H1 (cell line): ENCODE results near the gene CXADR. TPM values are rescaled to one million over a fixed set of nuclear protein-coding genes. Genes with fewer than 3 reads are reported as not detected.

ENCODE experiments used
- CTCF ChIA-PET: fragments of 300-600 bp; sonication (Branson Sonifier 250); formaldehyde crosslinking; loops from one replicate; lab custom pipeline; 2021; ENCODE audit not compliant: partially characterized antibody; lab: Charles Lee
- POLR2A ChIA-PET: fragments of 300-600 bp; sonication (Branson Sonifier 250); formaldehyde crosslinking; loops from one replicate; lab custom pipeline; 2021; ENCODE audit warnings: inconsistent platforms; ENCODE audit not compliant: partially characterized antibody; lab: Charles Lee
- DNase-seq, 2 experiments: peaks; one replicate each; pipeline versions ENCODE4 v3.0.0 to v3.0.0-alpha.2; 2010 to 2022; ENCODE audit warnings: low spot score in 2 of 2, low read depth in 1 of 2, mixed read lengths in 1 of 2
- FAIRE-seq: peaks from 2 replicates; lab custom pipeline; 2011; peaks lifted over from hg19 to GRCh38; lab: Jason Lieb, UNC
- H2AFZ ChIP-seq: 2 replicates; pipeline ENCODE4 v1.8.1; 2012; ENCODE audit warnings: low read length, inconsistent platforms
- H2AK5ac ChIP-seq: 2 replicates; pipeline ENCODE4 v1.6.1; 2013; ENCODE audit warnings: low read depth, low read length
- H2BK120ac ChIP-seq: replicated peaks from 2 replicates; pipeline ENCODE3; 2013; ENCODE audit warnings: low read depth, low read length, inconsistent platforms
- H2BK12ac ChIP-seq: 2 replicates; pipeline ENCODE4 v1.6.1; 2013; ENCODE audit warnings: low read depth, low read length
- H2BK15ac ChIP-seq: 2 replicates; pipeline ENCODE4 v1.6.1; 2013; ENCODE audit warnings: low read length
- H2BK20ac ChIP-seq: 2 replicates; pipeline ENCODE4 v1.6.1; 2013; ENCODE audit warnings: low read length
- H2BK5ac ChIP-seq: 2 replicates; pipeline ENCODE4 v1.6.1; 2013; ENCODE audit warnings: low read depth, low read length
- H3K14ac ChIP-seq: 2 replicates; pipeline ENCODE4 v1.6.1; 2013; ENCODE audit warnings: inconsistent platforms; ENCODE audit not compliant: insufficient read length
- H3K18ac ChIP-seq: 2 replicates; pipeline ENCODE4 v1.6.1; 2013; ENCODE audit warnings: low read length; ENCODE audit errors: extremely low read depth
- H3K23ac ChIP-seq: 2 replicates; pipeline ENCODE4 v1.6.1; 2013; ENCODE audit warnings: inconsistent platforms; ENCODE audit not compliant: insufficient read length
- H3K23me2 ChIP-seq: 2 replicates; pipeline ENCODE4 v1.6.1; 2013; ENCODE audit warnings: low read depth, low read length
- H3K27ac ChIP-seq: 2 replicates; pipeline ENCODE4 v1.6.1; 2011; ENCODE audit warnings: low read depth, low read length, inconsistent platforms
- H3K27me3 ChIP-seq, 4 experiments: replicated peaks in 1 of 4; 1 replicate in 1 of 4; 2 replicates in 3 of 4; pipeline versions ENCODE4 v1.6.1 to v1.8.1; 2011 to 2013; ENCODE audit warnings: low read length in 3 of 4, mild to moderate bottlenecking in 3 of 4, inconsistent platforms in 2 of 4, mixed read lengths in 2 of 4, moderate library complexity in 1 of 4; ENCODE audit not compliant: control insufficient read depth in 3 of 4, insufficient read depth in 3 of 4; ENCODE audit errors: extremely low read depth in 1 of 4
- H3K36me3 ChIP-seq, 4 experiments: 2 replicates each; pipeline versions ENCODE4 v1.6.1 to v1.8.1; 2011 to 2013; ENCODE audit warnings: mild to moderate bottlenecking in 4 of 4, low read length in 3 of 4, moderate library complexity in 2 of 4, control low read depth in 1 of 4, inconsistent platforms in 1 of 4; ENCODE audit not compliant: insufficient read depth in 4 of 4, control insufficient read depth in 2 of 4
- H3K4ac ChIP-seq: replicated peaks from 2 replicates; pipeline ENCODE3; 2013; ENCODE audit warnings: low read length, low read depth, mixed read lengths, inconsistent platforms; ENCODE audit not compliant: insufficient read length
- H3K4me1 ChIP-seq, 4 experiments: replicated peaks in 1 of 4; 1 replicate in 1 of 4; 2 replicates in 3 of 4; pipeline versions ENCODE4 v1.6.1 to v1.8.1; 2011 to 2013; ENCODE audit warnings: low read length in 3 of 4, inconsistent platforms in 2 of 4, mixed read lengths in 1 of 4; ENCODE audit not compliant: insufficient read depth in 4 of 4, control insufficient read depth in 3 of 4
- H3K4me2 ChIP-seq, 2 experiments: 2 replicates each; pipeline versions ENCODE4 v1.6.1 to v1.8.1; 2011 to 2013; ENCODE audit warnings: low read depth in 2 of 2, low read length in 2 of 2, control low read depth in 1 of 2, inconsistent platforms in 1 of 2, mild to moderate bottlenecking in 1 of 2; ENCODE audit not compliant: insufficient read depth in 1 of 2
- H3K4me3 ChIP-seq, 4 experiments: fragments of 200-600, 300-600 bp in 1 of 4; sonication (generic), shearing (Covaris generic), sonication (Bioruptor Twin) in 1 of 4; 2 replicates each; pipeline versions ENCODE4 v1.5.1 to v1.8.1; 2011 to 2016; ENCODE audit warnings: low read length in 4 of 4, low read depth in 3 of 4, control low read depth in 2 of 4, inconsistent platforms in 2 of 4, mild to moderate bottlenecking in 2 of 4, mixed read lengths in 1 of 4, moderate library complexity in 1 of 4; ENCODE audit not compliant: insufficient read depth in 2 of 4; ENCODE audit errors: extremely low read depth in 1 of 4
- H3K56ac ChIP-seq: replicated peaks from 2 replicates; pipeline ENCODE3; 2013; ENCODE audit warnings: low read depth, mild to moderate bottlenecking, mixed read lengths, low read length, inconsistent platforms; ENCODE audit not compliant: insufficient read length
- H3K79me1 ChIP-seq: 2 replicates; pipeline ENCODE4 v1.6.1; 2013; ENCODE audit warnings: low read depth, low read length, control low read depth
- H3K79me2 ChIP-seq, 2 experiments: 2 replicates each; pipeline versions ENCODE4 v1.6.1 to v1.8.1; 2012 to 2013; ENCODE audit warnings: low read length in 2 of 2, mild to moderate bottlenecking in 2 of 2, inconsistent platforms in 1 of 2; ENCODE audit not compliant: insufficient read depth in 2 of 2, control insufficient read depth in 1 of 2
- H3K9ac ChIP-seq, 4 experiments: replicated peaks in 1 of 4; 1 replicate in 1 of 4; 2 replicates in 3 of 4; pipeline versions ENCODE4 v1.6.1 to v1.8.1; 2011 to 2013; ENCODE audit warnings: low read depth in 3 of 4, low read length in 3 of 4, control low read depth in 2 of 4, mild to moderate bottlenecking in 2 of 4, moderate library complexity in 2 of 4, inconsistent platforms in 1 of 4; ENCODE audit errors: extremely low read depth in 1 of 4
- H3K9me3 ChIP-seq, 2 experiments: 2 replicates each; pipeline versions ENCODE4 v1.6.1 to v1.8.1; 2012 to 2013; ENCODE audit warnings: mild to moderate bottlenecking in 2 of 2, moderate library complexity in 2 of 2, control low read depth in 1 of 2, inconsistent platforms in 1 of 2, low read depth in 1 of 2, low read length in 1 of 2, mixed read lengths in 1 of 2; ENCODE audit not compliant: insufficient read depth in 2 of 2
- H4K20me1 ChIP-seq, 2 experiments: replicated peaks in 1 of 2; 2 replicates each; pipeline versions ENCODE3 to v1.8.1; 2011 to 2013; ENCODE audit warnings: inconsistent platforms in 2 of 2, low read length in 2 of 2, mild to moderate bottlenecking in 1 of 2; ENCODE audit not compliant: insufficient read depth in 2 of 2, control insufficient read depth in 1 of 2
- H4K5ac ChIP-seq: 2 replicates; pipeline ENCODE4 v1.6.1; 2013; ENCODE audit warnings: low read length, low read depth, mixed read lengths, inconsistent platforms; ENCODE audit not compliant: insufficient read length
- H4K8ac ChIP-seq: 2 replicates; pipeline ENCODE4 v1.8.0; 2013; ENCODE audit warnings: mild to moderate bottlenecking, moderate library complexity, low read length, inconsistent platforms; ENCODE audit not compliant: insufficient read depth; ENCODE audit errors: extremely low read depth
- H4K91ac ChIP-seq: replicated peaks from 2 replicates; pipeline ENCODE3; 2013; ENCODE audit warnings: low read length, mixed read lengths, inconsistent platforms; ENCODE audit not compliant: insufficient read length
- BACH1 ChIP-seq: IDR thresholded peaks from 2 replicates; pipeline ENCODE4 v1.6.1; 2012; ENCODE audit warnings: low read length, improper control_type of control experiment
- BRCA1 ChIP-seq: IDR thresholded peaks from 2 replicates; pipeline ENCODE4 v1.6.1; 2012; ENCODE audit warnings: low read depth, low read length, improper control_type of control experiment
- CBX5 ChIP-seq: fragments of 300-800, 300-1000 bp; sonication (generic); IDR thresholded peaks from 2 replicates; pipeline ENCODE4 v1.7.1; 2016; ENCODE audit warnings: antibody characterized with exemption, low read length, low read depth
- CBX8 ChIP-seq: fragments of 300-800, 300-1000 bp; sonication (generic); IDR thresholded peaks from 2 replicates; pipeline ENCODE4 v1.7.1; 2016; ENCODE audit warnings: low read depth, low read length, borderline replicate concordance
- CTBP2 ChIP-seq: IDR thresholded peaks from 2 replicates; pipeline ENCODE4 v1.7.0; 2011; ENCODE audit warnings: borderline replicate concordance, mild to moderate bottlenecking, moderate library complexity, mixed read lengths, low read length; ENCODE audit not compliant: insufficient read depth, insufficient read length
- EGR1 ChIP-seq: IDR thresholded peaks from 2 replicates; pipeline ENCODE4 v1.6.1; 2011; ENCODE audit warnings: low read depth, low read length, borderline replicate concordance
- MAFK ChIP-seq: IDR thresholded peaks from 2 replicates; pipeline ENCODE4 v1.6.1; 2012; ENCODE audit warnings: low read depth, mild to moderate bottlenecking, improper control_type of control experiment, low read length
- MAX ChIP-seq: IDR thresholded peaks from 2 replicates; pipeline ENCODE4 v1.6.1; 2012; ENCODE audit warnings: inconsistent platforms
- SAP30 ChIP-seq: fragments of 300-600 bp; sonication (generic); IDR thresholded peaks from 2 replicates; pipeline ENCODE4 v1.7.1; 2012; ENCODE audit warnings: low read length, moderate library complexity, mild to moderate bottlenecking, inconsistent platforms; ENCODE audit not compliant: insufficient read depth, insufficient replicate concordance
- SIN3A ChIP-seq, 2 experiments: IDR thresholded peaks in 1 of 2; conservative IDR thresholded peaks in 1 of 2; 2 replicates each; pipeline ENCODE4 v1.6.1; 2011 to 2012; ENCODE audit warnings: low read length in 2 of 2, improper control_type of control experiment in 1 of 2, low read depth in 1 of 2, mild to moderate bottlenecking in 1 of 2
- SP1 ChIP-seq: IDR thresholded peaks from 2 replicates; pipeline ENCODE4 v1.6.1; 2011; ENCODE audit warnings: low read depth, low read length
- TAF1 ChIP-seq: IDR thresholded peaks from 2 replicates; pipeline ENCODE4 v1.6.1; 2011; ENCODE audit warnings: mild to moderate bottlenecking, low read depth, low read length
- TBP ChIP-seq: IDR thresholded peaks from 2 replicates; pipeline ENCODE4 v1.6.1; 2011; ENCODE audit warnings: low read depth, low read length, improper control_type of control experiment
- TEAD4 ChIP-seq: IDR thresholded peaks from 2 replicates; pipeline ENCODE4 v1.6.1; 2012; ENCODE audit warnings: low read depth, low read length, inconsistent platforms, mixed read lengths
- ZNF274 ChIP-seq: IDR thresholded peaks from 2 replicates; pipeline ENCODE4 v1.7.0; 2012; ENCODE audit warnings: low read length, borderline replicate concordance; ENCODE audit errors: extremely low read depth
- WGBS, 2 experiments: shearing (Covaris generic) in 1 of 2; methylation state at CpG; one replicate each; pipeline versions ENCODE4 v1.1.6 to v1.1.7; 2013 to 2015; ENCODE audit warnings: low lambda C conversion rate in 2 of 2, mixed read lengths in 2 of 2, inconsistent platforms in 1 of 2, low coverage in 1 of 2, missing lambda C conversion rate in 1 of 2; ENCODE audit not compliant: insufficient replicate concordance in 2 of 2, insufficient coverage in 1 of 2, insufficient read length in 1 of 2; ENCODE audit errors: extremely low coverage in 1 of 2, missing lambda C conversion rate in 1 of 2; 5-methylcytosine and 5-hydroxymethylcytosine counted together
- polyA plus RNA-seq, 7 experiments: library from polyadenylated mRNA; depleted of rRNA in 3 of 7; stranded (reverse) in 5 of 7; unstranded in 2 of 7; fragments of >200 nt in 5 of 7; fragments of 200-250 nt in 2 of 7; gene quantifications; 1 replicate in 5 of 7; 2 replicates in 1 of 7; 4 replicates in 1 of 7; pipeline versions ENCODE4 v1.2.1 to v1.2.3, GENCODE V29; 2011 to 2013; ENCODE audit warnings: missing spikeins in 2 of 7, mixed read lengths in 2 of 7
- total RNA-seq: library from RNA; stranded (reverse); fragmentation: NEBNext Ultra II Directional; extraction: Animal tissue kit (Norgen Biotek cat#: 25700); gene quantifications from 2 replicates; pipeline ENCODE4 v1.2.1, GENCODE V29; 2021

The CXADR gene
- total and polyA plus RNA-seq, 2 of the 8 experiments (the other 6 are each of a cell fraction or from before 2014, with no cell fraction given), result 45.6 to 145 TPM

DNA sequence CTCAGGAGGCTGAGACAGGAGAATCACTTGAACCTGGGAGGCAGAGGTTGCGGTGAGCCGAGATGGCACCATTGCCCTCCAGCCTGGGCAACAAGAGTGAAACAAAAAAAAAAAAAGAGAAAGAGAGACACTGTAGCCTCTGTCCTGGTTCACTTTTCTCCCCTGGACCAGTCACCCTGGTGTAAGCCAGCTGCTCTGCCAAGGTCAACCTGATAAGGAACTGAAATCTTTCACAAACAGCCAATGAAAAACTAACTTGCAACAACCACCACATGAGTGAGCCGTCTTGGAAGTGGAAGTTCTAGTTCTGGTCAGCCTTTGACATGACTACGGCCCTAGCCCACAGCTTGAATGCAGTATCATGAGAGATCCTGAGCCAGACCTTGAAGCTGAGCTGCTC is 36.8 kb upstream of the CXADR start:
- H3K4ac ChIP-seq, result no peak overlapping the region
- H3K56ac ChIP-seq, result no peak overlapping the region
- no peaks in the 10 kb centered on the region for H4K20me1 ChIP-seq
- H3K4me3 ChIP-seq, result no peak overlapping the region
- no peak overlapping the region for H3K27ac ChIP-seq
- H2BK120ac ChIP-seq, result no peak overlapping the region
- no peak overlapping the region for H2BK15ac ChIP-seq
- no peak overlapping the region for H2AK5ac ChIP-seq
- H3K36me3 ChIP-seq, result no peaks in the 10 kb centered on the region
- H2BK20ac ChIP-seq, result no peak overlapping the region
- no peak overlapping the region for H3K23ac ChIP-seq
- H3K14ac ChIP-seq, result no peak overlapping the region
- no peak for DNase-seq
- WGBS, 2 experiments, result 86% methylated on average over 4 of the region's 4 CpGs; no CpG with 5 or more reads in 1 of the 2 experiments
- no peak overlapping the region for H3K4me2 ChIP-seq
- H4K91ac ChIP-seq, result no peak overlapping the region
- CTCF ChIA-PET, result interaction anchor here (0.7 to 1.4 kb wide), 3 partner anchors 12 to 39 kb away, joined by 3 to 4 read pairs (median 3); no protein-coding TSS in a partner anchor
- no peak overlapping the region for H2AFZ ChIP-seq
- H3K79me2 ChIP-seq, result no peaks in the 10 kb centered on the region
- H4K5ac ChIP-seq, result no peak overlapping the region
- POLR2A ChIA-PET, result no interaction called here
- H3K27me3 ChIP-seq, result no peaks in the 10 kb centered on the region
- H2BK12ac ChIP-seq, result no peak overlapping the region
- H4K8ac ChIP-seq, result no peak overlapping the region
- FAIRE-seq, result no peak
- H3K9me3 ChIP-seq, result no peaks in the 10 kb centered on the region
- no peak overlapping the region for H2BK5ac ChIP-seq
- no peaks in the 10 kb centered on the region for H3K23me2 ChIP-seq
- no peaks in the 10 kb centered on the region for H3K4me1 ChIP-seq
- no peaks in the 10 kb centered on the region for H3K79me1 ChIP-seq
- no peak overlapping the region for H3K18ac ChIP-seq
- H3K9ac ChIP-seq, result no peak overlapping the region
- TF ChIP-seq BRCA1 (no peak), ZNF274 (no peak), EGR1 (no peak), SAP30 (no peak), BACH1 (no peak), SP1 (no peak), CBX8 (no peak), MAX (no peak), MAFK (no peak), TAF1 (no peak), CTBP2 (no peak), TBP (no peak), SIN3A (conservative IDR thresholded peaks at IDR 0.05 in 1 of 2, IDR thresholded peaks at IDR 0.05 in 1 of 2; ENCODE audit: low read depth in 1 of 2, low read length in 2 of 2) (no peak), TEAD4 (no peak), CBX5 (no peak)
